Prostate gland (tissue), 2 donors: Measurements from ENCODE around the gene SLC44A5.

ENCODE experiments used
- POLR2A ChIP-seq: fragments of 450-650 bp; IDR thresholded peaks from one replicate; pipeline ENCODE4 v1.6.1; 2016; ENCODE audit warnings: antibody characterized with exemption, mild to moderate bottlenecking
- TF ChIP-seq, protein P1 (sequence below), 4 experiments: fragments of 200-600 bp in 2 of 4; fragments of 450-650 bp in 2 of 4; sonication (generic) in 2 of 4; IDR thresholded peaks; 1 replicate in 3 of 4; 2 replicates in 1 of 4; pipeline ENCODE4 v1.5.1; 2016 to 2019; ENCODE audit warnings: antibody characterized with exemption in 4 of 4, mild to moderate bottlenecking in 2 of 4, moderate library complexity in 2 of 4

DNA sequence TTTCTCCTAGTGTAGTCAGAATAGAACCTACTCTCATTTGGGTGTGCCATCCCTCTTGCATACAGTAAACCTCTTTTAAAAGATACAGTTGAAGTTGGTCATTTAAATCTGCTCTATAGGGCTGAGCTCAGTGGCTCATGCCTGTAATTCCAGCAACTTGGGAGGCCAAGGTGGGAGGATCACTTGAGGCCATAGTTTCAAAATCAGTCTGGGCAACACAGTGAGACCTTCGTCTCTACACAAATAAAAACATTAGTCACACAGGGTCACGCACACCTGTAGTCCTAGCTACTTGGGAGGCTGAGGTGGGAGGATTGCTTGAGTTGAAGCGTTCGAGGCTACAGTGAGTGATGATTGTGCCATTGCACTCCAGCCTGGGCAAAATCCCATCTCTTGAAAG lies 292.9 kb downstream of the SLC44A5 start:
- TF ChIP-seq, protein P1, sequence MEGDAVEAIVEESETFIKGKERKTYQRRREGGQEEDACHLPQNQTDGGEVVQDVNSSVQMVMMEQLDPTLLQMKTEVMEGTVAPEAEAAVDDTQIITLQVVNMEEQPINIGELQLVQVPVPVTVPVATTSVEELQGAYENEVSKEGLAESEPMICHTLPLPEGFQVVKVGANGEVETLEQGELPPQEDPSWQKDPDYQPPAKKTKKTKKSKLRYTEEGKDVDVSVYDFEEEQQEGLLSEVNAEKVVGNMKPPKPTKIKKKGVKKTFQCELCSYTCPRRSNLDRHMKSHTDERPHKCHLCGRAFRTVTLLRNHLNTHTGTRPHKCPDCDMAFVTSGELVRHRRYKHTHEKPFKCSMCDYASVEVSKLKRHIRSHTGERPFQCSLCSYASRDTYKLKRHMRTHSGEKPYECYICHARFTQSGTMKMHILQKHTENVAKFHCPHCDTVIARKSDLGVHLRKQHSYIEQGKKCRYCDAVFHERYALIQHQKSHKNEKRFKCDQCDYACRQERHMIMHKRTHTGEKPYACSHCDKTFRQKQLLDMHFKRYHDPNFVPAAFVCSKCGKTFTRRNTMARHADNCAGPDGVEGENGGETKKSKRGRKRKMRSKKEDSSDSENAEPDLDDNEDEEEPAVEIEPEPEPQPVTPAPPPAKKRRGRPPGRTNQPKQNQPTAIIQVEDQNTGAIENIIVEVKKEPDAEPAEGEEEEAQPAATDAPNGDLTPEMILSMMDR (IDR thresholded peaks at IDR 0.05) = no peak
- no peak for TF ChIP-seq POLR2A
